Erythroblast (primary cell): Measurements from ENCODE around the gene SOX14.

Source experiments
- GATA1 ChIP-seq: IDR thresholded peaks from 2 replicates; pipeline ENCODE4 v1.6.1; 2011; ENCODE audit warnings: low read depth, mild to moderate bottlenecking, control low read depth, low read length, moderate library complexity
- POLR2A ChIP-seq: IDR thresholded peaks from 2 replicates; pipeline ENCODE4 v1.6.1; 2011; ENCODE audit warnings: mild to moderate bottlenecking, low read length

DNA sequence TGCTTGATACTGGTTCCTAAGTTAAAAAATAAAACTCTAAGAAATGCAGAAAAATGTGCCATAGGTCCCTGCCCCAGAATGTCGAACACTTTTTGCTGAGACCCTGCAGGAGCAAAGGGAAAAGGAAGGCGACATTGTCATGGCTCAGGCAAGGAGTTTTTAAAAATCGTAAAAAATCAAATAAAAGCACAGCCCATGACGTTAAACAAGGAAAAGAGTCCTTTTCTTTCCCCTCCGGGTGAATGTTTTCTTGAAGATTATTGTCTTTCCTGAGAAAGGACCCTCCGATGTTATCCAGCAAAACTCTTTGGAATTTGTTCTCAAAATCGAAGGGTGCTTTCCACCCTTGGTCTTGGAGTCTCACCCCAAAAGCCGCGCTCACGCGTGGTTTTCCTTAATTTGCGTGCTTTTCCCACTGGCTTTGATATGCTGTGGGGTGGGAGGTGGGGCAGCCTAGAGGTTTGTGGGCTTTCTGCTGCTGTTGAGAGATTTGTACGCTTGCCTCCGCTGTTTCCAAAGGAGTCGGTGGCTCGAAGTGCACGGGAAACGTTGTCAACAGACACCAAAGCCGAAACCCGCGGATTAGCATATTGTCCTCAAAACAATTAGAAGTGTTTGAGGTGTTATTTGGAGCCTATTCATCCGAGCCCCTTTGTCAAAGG is 2.9 kb downstream of the SOX14 start:
- TF ChIP-seq POLR2A: no peak
- TF ChIP-seq GATA1: no peak
